Left kidney (tissue), 2 donors: ENCODE data around the gene SCNN1B. TPM values are rescaled to one million over a fixed set of nuclear protein-coding genes. Genes with fewer than 3 reads are reported as not detected.
"Not testable (repeated sequence)": the region's sequence is repeated elsewhere in the genome, so short reads cannot be mapped to it uniquely, and the experiment has no call there.

ENCODE experiments used
- DNase-seq: peaks from one replicate; pipeline ENCODE4 v3.0.0-alpha.2; 2013
- polyA plus RNA-seq: library from polyadenylated mRNA; unstranded; fragments of 120-200 nt; gene quantifications from one replicate; pipeline ENCODE4 v1.2.1, GENCODE V29; 2013; ENCODE audit not compliant: insufficient read length

The SCNN1B gene
- polyA plus RNA-seq, 1 donor = 14.1 TPM

DNA sequence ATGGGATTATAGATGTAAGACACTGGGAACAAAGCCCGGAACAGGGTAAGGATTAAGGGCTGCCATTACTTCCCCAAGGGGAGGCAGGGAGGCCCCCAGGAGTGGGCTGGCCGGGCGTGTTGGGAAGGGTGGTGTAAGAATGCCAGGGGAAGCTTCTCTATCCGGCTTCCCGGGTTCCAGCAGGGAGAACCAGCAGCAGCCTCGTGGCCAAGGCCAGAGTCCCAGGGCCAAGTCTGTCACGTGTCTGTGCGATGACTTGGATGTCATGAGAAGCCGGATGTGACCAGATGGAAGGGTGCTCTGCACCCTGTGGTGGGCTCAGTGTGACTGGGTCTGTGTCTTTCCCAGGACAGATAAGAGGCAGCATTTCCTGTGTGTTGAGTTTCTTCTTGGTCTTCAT is 52.1 kb downstream of the SCNN1B start:
- DNase-seq = no peak

DNA sequence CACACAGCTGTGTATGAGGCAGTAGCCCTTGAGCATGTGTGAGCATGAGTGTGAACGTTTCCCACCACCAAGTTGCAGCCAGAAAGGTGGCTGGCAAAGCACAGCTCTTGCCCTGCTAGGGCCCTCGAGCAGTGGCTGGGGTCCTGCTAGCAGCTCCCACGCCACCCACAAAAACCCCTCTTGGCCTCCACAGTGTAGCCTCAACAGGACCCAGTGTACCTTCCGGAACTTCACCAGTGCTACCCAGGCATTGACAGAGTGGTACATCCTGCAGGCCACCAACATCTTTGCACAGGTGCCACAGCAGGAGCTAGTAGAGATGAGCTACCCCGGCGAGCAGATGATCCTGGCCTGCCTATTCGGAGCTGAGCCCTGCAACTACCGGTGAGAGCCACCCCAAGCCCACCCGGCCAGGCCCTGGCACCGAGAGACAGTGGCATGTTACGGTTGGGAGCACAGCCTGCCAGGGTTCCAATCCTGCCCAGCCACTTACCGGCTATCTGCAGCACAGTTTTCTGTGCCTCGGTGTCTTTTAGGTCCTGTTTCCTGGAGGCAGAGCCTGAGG is 53.1 kb downstream of the SCNN1B start:
- DNase-seq = no peak

DNA sequence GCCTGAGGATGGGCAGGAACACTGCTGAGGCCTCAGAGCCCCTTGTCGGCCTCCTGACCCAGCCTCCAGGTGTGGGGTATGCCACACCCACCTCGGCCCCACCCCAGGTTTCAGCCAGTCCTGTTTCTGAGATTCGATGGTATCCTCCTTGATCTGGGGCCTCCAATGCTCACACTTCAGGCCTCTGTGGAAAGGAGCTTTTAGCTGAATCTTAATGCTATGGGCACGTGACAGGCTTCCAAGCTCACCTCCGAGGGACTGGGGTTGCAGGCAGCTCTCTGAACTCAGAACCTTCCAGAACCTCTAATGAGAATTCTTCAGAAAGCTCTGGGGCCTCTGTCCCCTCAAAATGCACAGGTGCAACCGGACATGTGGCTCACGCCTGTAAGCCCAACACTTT is 54.8 kb downstream of the SCNN1B start:
- no peak for DNase-seq

DNA sequence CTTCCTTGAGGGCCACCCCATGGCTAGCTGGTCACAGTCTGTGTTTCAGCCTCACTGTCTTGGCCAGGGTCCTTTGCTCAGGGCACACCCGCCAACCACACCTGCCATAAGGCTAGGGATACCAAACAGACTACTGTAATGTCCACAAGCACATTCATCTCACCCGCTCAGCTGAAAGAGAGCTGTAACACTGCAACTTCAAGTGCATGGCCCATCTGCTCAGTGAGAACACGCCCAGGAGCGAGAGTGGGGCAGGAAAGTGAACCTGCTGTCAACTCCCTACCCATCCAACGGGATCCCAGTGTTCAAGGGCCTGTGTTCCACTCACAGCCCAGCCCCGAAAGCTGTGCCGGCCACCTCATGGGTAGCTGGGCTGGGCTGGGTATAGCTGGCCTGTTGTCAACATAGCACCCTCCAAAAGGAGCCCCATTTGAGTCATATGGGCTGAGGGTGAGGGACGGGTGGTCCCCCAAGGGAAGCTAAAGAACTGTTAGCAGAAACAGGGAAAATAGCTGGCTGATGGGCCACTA is 55.7 kb downstream of the SCNN1B start:
- no peak for DNase-seq

DNA sequence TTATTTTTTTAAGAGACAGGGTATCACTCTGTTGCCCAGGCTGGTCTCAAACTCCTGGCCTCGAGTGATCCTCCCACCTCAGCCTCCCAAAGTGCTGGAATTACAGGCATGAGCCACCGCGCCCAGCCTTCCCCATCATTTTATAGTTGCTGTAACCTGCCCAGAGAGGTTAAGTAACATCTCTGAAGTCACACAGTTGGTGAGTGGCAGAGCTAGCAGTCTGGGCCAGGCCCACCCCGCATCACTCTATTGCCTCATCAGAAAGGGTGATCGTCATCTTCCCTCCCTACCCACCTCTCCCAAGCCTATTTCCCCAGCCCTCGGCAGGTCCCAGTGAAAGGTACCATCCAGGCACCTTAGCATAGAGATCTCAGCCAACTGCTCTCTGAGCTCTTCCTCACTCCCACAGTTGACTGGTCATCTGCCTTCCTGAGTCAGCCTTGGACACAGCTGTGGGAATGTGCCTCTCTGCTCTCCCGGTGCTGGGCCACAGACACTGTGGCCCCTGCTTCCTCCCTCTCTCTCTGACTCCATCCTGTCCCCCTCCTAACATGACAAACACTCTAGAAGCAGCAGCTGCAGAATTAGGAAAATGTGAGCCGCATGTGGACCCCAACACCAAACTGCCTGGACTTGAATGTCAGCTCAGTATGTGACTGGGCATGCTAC is 57.1 kb downstream of the SCNN1B start:
- DNase-seq = no peak

DNA sequence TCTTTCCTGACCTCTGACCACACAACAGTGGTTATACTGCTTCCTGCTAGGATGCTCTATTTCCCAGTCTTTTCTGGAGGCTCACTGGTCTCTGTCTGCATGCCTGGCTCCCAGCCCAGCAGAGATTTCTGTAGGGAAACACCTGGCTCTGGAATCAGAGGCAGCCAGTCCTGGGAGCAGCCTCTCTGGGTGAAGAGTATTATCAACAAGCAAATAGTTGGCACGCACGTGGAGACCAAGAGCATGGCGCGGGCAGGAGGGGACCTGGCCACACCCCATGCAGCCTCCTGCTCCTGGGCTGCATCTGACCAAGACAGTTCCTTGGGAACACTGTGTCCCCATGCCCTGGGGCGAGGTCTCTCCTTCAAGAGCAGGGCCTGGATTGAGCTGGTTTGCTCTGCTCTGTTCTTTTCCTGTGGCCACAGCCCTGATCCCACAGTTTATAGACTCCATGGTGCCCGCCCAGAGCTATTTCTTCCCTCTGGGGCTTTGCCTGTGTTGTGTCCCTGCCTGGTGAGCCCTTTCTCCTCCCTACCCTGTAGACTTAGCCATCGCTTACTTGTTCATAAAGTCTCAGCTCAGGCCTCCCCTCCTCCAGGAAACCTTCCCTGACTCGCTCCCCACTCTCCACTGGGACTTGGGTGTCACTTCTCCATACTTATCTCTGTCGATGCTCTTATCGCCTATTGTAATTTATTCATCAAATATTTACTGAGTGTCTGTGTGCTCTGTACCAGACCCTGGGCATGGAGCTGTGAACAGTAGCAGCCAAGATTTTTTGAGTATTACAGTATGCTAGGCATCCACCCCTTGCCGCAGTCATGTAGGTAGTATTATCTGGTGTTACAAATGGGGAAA is 60.6 kb downstream of the SCNN1B start:
- DNase-seq = no peak

DNA sequence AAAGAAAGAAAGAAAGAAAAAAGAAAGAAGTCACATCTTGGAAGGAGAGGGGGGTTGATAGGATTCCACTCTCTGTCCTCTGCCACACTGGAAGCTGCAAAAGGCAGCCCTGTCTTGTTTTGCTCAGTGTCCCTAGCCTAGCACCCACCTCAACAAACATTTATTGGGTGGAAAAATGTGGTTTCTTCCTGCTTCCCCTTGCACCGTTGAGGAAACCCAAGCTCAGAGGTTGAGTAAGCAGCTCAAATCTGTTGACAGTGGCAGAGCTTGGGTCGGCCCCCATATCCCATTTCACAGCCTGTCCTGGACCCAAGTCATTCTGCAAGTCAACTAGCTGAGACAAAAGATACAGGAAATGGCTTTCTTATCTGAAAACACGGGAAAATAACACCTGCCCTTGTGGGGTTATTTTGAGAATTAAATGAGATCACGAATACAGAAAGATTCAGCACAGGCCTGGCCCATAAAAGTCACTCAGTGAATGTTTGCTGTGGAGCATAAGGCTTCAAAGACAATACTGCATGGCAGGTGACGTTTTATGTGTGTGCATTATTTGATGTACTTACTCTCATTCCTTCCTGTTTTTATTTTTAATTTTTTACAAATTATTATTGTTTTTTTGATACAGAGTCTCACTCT is 63.6 kb downstream of the SCNN1B start:
- peak; percentile 8 for DNase-seq

DNA sequence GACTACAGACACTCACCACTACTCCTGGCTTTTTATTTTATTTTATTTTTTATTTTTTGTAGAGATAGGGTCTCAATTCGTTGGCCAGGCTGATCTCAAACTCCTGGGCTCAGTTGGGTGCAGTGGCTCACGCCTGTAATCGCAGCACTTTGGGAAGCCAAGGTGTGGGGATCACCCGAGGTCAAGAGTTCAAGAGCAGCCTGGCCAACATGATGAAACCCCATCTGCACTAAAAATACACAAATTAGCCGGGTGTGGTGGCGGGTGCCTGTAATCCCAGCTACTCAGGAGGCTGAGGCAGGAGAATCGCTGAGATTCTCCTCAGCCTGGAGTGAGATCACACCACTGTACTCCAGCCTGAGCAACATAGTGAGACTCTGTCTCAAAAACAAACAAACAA is 64.2 kb downstream of the SCNN1B start:
- DNase-seq = not testable (repeated sequence)

DNA sequence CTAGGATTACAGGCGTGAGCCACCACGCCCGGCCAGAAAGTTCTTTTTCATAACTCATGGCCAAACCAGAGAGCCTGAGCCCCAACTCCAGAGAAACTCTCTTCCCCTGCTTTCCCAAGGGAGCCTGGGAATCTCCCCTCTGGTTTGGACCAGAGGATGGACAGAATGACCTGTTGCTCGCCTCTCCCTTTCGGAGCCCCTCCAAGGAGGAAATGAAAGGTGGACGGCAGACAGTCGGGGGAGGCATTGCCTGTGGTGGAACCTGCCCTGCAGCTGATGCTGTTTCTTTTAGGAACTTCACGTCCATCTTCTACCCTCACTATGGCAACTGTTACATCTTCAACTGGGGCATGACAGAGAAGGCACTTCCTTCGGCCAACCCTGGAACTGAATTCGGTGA is 65.5 kb downstream of the SCNN1B start:
- DNase-seq = no peak

DNA sequence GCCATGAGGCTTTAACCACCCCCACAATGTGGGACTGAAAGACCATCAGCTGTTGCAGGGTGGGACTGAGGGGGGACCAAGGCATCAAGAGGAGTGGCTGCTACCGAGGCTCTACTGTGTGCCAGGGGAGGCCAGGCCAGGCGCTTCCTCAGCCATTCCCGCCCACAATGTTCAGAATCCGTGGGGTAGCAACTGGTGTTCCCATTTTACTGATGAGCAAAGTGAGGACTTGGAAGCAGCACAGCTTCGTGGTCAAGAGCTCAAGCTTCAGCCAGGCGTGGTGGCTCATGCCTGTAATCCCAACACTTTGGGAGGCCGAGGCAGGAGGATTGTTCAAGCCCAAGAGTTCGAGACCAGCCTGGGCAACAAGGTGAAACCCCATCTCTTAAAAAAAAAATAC is 65.9 kb downstream of the SCNN1B start:
- no peak for DNase-seq

DNA sequence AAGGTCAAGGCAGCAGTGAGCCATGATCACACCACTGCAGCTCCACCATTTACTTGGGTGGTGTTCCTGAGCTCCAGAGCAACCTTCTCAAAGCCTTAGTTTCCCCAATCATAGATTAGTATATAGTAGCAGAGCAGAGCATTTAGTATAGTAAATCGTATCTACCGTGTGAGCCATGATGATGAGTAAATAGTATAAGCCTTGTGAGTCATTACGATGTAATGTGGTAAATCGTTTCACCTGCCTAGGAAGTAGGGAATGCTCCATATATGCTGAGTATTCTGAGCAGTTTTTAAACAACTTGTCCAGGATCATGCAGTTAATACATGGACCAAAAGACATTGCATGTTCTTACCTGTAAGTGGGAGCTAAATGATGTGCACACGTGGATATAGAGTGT is 66.4 kb downstream of the SCNN1B start:
- no peak for DNase-seq

DNA sequence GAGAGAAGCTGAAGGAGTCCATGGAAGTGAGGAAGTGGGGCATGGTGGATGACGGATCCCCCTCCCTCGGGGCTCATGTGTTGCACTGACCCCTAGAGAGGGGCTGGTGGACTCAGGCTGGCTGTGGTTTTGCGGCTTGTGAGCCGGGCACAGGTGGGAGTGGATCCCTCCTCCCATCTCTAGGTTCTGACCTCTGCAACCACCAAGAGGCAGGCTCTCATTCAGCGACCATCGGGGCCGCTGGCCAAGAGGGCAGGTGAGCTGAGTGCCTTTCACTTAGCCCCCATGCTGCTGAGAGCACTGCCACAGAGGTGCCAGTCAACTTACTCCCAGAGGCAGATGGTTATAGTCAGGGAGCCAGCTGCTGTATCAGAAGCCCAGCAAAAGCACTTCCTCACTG is 67.3 kb downstream of the SCNN1B start:
- DNase-seq = no peak

DNA sequence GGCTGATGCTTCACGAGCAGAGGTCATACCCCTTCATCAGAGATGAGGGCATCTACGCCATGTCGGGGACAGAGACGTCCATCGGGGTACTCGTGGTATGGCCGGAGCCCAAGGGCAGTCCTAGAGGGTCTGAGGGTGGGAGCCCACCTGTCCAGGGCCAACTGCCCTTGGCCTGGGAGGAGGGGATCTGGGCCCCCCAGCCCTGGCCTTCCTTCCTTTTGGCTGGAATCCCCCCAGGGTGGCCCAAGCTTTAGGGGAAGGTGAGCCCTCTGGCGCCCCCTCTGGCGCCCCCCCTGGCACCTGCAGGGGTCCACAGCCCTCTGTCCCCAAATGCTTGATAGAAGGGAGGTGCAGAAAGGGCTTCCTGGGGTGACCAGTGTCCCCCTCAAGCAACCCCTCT is 69.3 kb downstream of the SCNN1B start:
- no peak for DNase-seq

DNA sequence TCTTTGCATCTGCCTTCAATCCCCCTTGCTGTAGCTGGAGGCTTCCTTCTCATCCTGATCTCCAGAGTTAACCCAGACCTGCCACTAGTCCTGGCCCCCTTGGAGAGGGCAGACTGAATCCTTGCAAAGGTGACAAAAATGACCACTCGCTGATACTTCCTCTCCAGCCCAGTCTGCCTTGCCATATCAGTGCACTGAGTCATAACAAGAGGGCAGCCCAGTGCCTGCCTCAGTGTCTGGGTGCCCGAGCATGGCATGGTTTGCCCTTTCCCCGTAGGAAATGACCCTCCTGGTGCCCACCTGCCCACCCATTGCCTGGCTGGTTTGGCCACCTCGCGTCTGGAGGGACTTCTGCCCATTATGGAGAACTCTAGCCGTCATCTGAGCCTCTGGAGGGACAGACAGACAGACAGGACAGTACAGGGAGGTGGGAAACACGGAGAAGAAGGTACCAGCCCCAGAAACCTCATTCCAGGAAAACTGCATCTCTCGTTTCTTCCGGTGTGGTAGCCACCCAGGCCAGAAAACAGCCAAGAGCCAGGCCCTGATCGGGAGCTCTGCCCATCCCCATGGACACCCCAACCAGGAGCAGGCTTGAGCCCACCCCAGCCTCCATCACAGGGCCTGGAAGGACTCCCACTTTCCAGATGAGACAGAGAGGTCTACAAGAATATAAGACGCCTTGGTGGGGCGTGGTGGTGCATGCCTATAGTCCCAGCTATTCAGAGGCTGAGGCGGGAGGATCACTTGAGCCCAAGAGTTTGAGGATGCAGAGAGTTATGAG is 71.5 kb downstream of the SCNN1B start:
- DNase-seq = no peak

DNA sequence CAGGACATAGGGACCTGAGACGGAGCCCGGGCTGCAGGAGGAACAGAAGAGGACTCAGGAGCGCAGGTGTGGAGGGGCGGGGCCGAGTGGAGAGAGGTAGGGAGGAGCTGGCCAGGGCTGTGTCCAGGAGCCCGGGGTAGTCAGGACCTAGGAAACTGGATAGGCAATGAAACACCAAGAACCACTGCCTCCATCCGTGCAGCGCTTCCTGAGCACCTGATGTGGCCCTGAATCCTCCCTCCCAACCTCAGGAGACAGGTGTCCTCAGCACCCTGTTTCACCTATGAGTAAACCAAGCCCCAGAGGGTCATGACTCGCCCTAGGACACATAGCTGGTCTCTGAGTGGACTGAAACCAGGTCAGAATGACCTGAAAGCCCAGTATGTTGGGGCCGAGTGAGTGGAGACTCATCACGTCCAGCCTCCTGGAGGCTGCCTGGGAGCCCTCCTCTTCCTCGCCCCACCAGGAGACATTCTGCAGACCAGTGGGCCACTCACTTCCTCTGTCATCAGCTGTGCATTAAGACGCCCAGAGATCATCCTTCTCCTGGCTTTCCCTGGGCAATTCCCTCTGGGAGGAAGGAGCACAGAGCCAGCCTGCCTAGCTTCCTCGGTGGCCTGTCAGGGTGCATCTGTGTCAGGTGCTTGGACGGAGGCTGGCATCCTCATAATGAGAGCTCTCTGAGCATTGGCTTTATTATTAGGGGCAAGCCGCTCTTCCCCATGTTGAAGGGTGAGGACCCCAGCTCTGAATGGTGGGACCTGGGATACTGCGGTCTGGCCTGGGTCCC is 72.8 kb downstream of the SCNN1B start:
- no peak for DNase-seq

DNA sequence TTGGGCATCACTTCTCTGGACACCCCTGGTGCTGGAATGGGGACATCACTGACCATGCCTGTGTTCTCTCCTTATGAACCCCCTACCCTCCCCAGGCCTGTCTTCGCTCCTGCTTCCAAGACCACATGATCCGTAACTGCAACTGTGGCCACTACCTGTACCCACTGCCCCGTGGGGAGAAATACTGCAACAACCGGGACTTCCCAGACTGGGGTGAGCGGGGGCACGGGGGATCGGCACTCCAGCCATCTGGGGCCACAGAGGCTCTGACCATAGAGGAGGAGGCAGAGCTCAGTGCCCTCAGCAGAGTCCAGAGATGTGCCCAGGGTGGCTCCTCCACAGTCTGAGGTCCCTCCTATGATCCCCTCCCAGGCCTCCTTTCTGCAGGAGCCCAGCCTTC is 73.5 kb downstream of the SCNN1B start:
- no peak for DNase-seq

DNA sequence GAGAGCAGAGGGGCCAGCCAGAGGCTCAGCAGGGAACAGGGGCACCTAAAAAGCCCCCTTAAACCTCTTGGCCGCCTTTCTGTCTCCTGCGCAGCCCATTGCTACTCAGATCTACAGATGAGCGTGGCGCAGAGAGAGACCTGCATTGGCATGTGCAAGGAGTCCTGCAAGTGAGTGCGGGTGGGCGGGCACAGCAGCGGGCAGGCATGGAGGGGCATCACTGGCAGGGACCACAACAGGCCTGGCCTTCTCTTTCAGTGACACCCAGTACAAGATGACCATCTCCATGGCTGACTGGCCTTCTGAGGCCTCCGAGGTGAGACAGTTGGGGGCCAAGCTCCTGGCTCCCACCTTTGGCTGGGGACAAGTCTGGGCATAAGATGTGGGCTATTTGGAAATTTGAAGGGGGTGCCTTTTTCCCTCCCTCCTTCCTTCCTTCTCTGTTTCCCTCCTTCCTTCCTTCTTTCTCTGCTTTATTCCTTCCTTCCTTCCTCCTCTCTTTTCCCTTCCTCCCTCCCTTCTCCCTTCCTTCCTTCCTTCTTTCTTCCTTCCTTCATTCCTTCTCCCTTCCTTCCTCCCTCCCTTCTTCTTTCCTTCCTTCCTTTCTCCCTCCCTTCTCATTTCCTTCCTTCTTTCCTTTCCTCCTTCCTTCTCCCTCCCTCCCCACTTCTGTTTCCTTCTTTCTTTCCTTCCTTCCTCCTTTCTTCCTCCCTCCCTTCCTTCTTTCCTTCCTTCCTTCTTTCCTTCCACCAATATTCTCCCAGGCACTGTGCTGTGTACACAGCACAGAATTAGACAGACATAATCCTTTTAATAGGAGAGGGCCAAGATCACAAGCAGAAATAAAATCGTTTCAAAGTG is 75.2 kb downstream of the SCNN1B start:
- no peak for DNase-seq

DNA sequence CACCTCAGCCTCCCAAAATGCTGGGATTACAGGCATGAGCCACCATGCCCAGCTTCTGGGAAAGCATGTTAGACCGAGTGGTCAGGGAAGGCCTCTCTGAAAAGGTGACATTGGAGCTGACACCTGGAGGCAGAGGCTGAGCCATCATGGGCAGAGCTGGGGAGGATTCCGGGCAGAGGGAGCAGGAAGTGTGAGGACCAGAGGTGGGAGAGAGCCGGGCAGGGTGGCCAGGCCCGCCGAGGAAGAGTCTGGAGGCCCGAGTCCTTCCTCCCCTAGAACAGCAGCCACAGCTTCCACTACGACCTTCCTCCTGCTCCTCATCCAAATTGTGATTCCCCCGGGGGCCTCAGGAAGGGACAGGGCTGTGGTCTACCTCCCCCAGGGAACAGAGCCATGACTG is 76.2 kb downstream of the SCNN1B start:
- DNase-seq = no peak

DNA sequence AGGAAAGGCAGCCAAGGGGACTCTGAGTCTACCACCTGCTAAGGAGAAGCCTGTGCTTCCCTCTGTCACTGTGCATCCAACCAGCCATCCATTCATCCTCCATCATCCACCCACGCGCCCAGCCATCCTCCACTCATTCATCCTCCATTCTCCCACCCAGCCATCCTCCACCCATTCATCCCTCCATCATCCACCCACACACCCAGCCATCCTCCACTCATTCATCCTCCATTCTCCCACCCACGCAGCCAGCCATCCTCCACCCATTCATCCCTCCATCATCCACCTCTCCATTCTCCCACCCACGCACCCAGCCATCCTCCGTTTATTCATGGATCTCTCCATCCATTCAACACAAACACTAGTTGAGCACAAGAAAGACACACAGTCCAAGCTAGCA is 76.8 kb downstream of the SCNN1B start:
- DNase-seq = no peak

DNA sequence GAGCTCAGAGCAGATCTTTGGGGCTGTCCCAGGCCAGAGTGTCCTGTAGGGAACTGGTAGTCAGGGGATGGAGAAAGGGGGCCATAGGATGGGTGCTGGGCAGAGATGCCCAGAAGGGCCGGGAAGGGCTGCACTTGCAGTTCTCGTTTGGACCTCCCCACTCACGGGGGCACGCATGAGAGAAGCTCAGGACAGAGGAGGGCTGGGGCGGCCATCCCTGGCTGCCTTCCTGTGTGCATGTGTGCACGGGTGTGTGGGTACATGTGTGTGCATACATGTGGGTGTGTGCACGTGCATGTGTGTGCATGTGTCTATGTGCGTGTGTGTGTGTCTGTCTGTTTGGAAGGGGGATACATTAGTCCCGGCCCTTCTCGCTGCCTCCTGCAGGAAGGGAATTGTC is 77.6 kb downstream of the SCNN1B start:
- no peak for DNase-seq
